Measurements from ENCODE around the gene DNAH7. TPM values are rescaled to one million over a fixed set of nuclear protein-coding genes. Genes with fewer than 3 reads are reported as not detected.

The DNAH7 gene
- total and polyA plus RNA-seq, 10 of the 15 experiments (the other 5 are each of a cell fraction or from before 2014, with no cell fraction given), result 0.05 to 0.61 (median 0.16) TPM

DNA sequence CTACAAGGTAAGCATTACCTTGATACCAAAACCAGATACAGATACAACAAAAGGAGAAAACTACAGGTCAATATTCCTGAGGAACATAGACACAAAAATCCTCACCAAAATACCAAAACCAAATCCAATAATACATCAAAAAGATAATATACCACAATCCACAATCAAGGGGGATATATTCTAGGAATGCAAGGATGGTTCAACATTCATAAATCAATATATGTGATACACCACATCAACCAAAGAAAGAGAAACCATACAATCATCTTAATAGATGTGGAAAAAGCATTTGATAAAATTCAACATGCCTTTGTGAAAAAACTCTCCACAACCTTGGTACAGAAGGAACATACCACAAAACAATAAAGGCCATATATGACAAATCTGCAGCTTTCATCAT is 28.4 kb downstream of the DNAH7 start:
- CTCF ChIA-PET, result interaction anchor here (0.7 kb wide), 1 partner anchor 636 kb away, joined by 3 read pairs; no protein-coding TSS in a partner anchor
- Histone ChIP-seq H2AFZ (ENCODE audit: control insufficient read depth, low read depth, low read length) (no peak overlapping the region), H3K4me1 (ENCODE audit: control insufficient read depth, insufficient read depth, low read length) (no peaks in the 10 kb centered on the region), H3K27me3 (replicated peaks in 1 of 2; ENCODE audit: control insufficient read depth in 2 of 2, insufficient read depth in 2 of 2, low read length in 1 of 2) (no peaks in the 10 kb centered on the region), H3K9ac (ENCODE audit: control insufficient read depth, insufficient read depth, low read length) (no peak overlapping the region), H3K27ac (ENCODE audit: control insufficient read depth, insufficient read depth) (no peak overlapping the region), H3K36me3 (ENCODE audit: control insufficient read depth in 2 of 2, insufficient read depth in 2 of 2, low read length in 1 of 2) (no peaks in the 10 kb centered on the region), H3K9me3 (replicated peaks; ENCODE audit: control insufficient read depth, insufficient read depth, low read length) (peaks cover 3% of the 10 kb centered on the region; the same call in 1 of the 3 replicates), H4K20me1 (ENCODE audit: control insufficient read depth, insufficient read depth) (no peaks in the 10 kb centered on the region), H3K4me2 (ENCODE audit: control insufficient read depth, insufficient read depth) (no peak overlapping the region), H3K79me2 (ENCODE audit: control insufficient read depth, insufficient read depth, low read length) (no peaks in the 10 kb centered on the region), H3K4me3 (no peak overlapping the region)
- ATAC-seq (no peak), FAIRE-seq (no peak), DNase-seq (ENCODE audit: low read depth, low spot score) (no peak)
- POLR2A ChIA-PET, result no interaction called here
- intact Hi-C loops (cut with micrococcal nuclease; ENCODE audit: unreplicated experiment) (no loop called here), in situ Hi-C loops (cut with MboI) (no loop called here)
- BruUV-seq (replicated peaks), result no TSS peak
- RAD21 ChIA-PET (ENCODE audit: unreplicated experiment), result no interaction called here
- SMC1A ChIA-PET (ENCODE audit: uncharacterized antibody, unreplicated experiment), result no interaction called here
- no peak for TF ChIP-seq JUND (IDR thresholded peaks at IDR 0.05; ENCODE audit: low read depth, low read length)
- TF ChIP-seq RUNX3 (IDR thresholded peaks at IDR 0.05; ENCODE audit: low read length), result no peak
- TF ChIP-seq KLF5 (IDR thresholded peaks at IDR 0.05; ENCODE audit: partially characterized antibody), result no peak
- TF ChIP-seq BACH1 (IDR thresholded peaks at IDR 0.05; ENCODE audit: borderline replicate concordance), result no peak
- no peak for TF ChIP-seq ZNF24 (IDR thresholded peaks at IDR 0.05)
- TF ChIP-seq SMC3 (IDR thresholded peaks at IDR 0.05; ENCODE audit: borderline replicate concordance, low read length), result no peak
- TF ChIP-seq BCLAF1 (IDR thresholded peaks at IDR 0.05), result no peak
- no peak for TF ChIP-seq CBX3 (IDR thresholded peaks at IDR 0.05; ENCODE audit: borderline replicate concordance, low read depth)
- TF ChIP-seq, protein P1, sequence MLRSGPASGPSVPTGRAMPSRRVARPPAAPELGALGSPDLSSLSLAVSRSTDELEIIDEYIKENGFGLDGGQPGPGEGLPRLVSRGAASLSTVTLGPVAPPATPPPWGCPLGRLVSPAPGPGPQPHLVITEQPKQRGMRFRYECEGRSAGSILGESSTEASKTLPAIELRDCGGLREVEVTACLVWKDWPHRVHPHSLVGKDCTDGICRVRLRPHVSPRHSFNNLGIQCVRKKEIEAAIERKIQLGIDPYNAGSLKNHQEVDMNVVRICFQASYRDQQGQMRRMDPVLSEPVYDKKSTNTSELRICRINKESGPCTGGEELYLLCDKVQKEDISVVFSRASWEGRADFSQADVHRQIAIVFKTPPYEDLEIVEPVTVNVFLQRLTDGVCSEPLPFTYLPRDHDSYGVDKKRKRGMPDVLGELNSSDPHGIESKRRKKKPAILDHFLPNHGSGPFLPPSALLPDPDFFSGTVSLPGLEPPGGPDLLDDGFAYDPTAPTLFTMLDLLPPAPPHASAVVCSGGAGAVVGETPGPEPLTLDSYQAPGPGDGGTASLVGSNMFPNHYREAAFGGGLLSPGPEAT (IDR thresholded peaks at IDR 0.05; ENCODE audit: low read depth), result no peak
- no peak for TF ChIP-seq ZNF622 (IDR thresholded peaks at IDR 0.05)
- TF ChIP-seq YBX1 (IDR thresholded peaks at IDR 0.05), result no peak
- no peak for TF ChIP-seq HDGF (IDR thresholded peaks at IDR 0.05)
- no peak for TF ChIP-seq TAF1 (IDR thresholded peaks at IDR 0.05; ENCODE audit: borderline replicate concordance, low read depth, low read length)
- TF ChIP-seq, protein P2, sequence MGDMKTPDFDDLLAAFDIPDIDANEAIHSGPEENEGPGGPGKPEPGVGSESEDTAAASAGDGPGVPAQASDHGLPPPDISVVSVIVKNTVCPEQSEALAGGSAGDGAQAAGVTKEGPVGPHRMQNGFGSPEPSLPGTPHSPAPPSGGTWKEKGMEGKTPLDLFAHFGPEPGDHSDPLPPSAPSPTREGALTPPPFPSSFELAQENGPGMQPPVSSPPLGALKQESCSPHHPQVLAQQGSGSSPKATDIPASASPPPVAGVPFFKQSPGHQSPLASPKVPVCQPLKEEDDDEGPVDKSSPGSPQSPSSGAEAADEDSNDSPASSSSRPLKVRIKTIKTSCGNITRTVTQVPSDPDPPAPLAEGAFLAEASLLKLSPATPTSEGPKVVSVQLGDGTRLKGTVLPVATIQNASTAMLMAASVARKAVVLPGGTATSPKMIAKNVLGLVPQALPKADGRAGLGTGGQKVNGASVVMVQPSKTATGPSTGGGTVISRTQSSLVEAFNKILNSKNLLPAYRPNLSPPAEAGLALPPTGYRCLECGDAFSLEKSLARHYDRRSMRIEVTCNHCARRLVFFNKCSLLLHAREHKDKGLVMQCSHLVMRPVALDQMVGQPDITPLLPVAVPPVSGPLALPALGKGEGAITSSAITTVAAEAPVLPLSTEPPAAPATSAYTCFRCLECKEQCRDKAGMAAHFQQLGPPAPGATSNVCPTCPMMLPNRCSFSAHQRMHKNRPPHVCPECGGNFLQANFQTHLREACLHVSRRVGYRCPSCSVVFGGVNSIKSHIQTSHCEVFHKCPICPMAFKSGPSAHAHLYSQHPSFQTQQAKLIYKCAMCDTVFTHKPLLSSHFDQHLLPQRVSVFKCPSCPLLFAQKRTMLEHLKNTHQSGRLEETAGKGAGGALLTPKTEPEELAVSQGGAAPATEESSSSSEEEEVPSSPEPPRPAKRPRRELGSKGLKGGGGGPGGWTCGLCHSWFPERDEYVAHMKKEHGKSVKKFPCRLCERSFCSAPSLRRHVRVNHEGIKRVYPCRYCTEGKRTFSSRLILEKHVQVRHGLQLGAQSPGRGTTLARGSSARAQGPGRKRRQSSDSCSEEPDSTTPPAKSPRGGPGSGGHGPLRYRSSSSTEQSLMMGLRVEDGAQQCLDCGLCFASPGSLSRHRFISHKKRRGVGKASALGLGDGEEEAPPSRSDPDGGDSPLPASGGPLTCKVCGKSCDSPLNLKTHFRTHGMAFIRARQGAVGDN (IDR thresholded peaks at IDR 0.05), result no peak
- TF ChIP-seq FOS (IDR thresholded peaks at IDR 0.05; ENCODE audit: borderline replicate concordance, extremely low read depth, insufficient read length), result no peak
- no peak for TF ChIP-seq ZBED1 (IDR thresholded peaks at IDR 0.05; ENCODE audit: borderline replicate concordance)
